ENCODE measurements around the gene TBK1. TPM values are rescaled to one million over a fixed set of nuclear protein-coding genes. Genes with fewer than 3 reads are reported as not detected.
A peak's percentile ranks its signal among the peaks of the same experiment; 100 is the strongest.

The TBK1 gene
- total RNA-seq (2014; rRNA removed; shearing (Covaris generic)), result 31.4 and 35.4 TPM in 2 replicates

GRCh38 chr12:64451687-64452558 is at the start of gene TBK1:
Gene TBK1, plus strand, starts transcription at chr12:64452120. Its CDS starts 3,751 bp downstream, at chr12:64455871.
- Histone ChIP-seq H3K27me3 (replicated peaks) (no peaks in the 10 kb centered on the region), H3K27ac (peak within 1 kb of the TSS; percentile 95), H3K9me3 (replicated peaks) (no peaks in the 10 kb centered on the region; the same call in 1 of the 2 replicates), H3K4me1 (replicated peaks) (peaks cover 12% of the 10 kb centered on the region), H3K4me3 (peak within 1 kb of the TSS; percentile 97), H3K36me3 (peaks cover 37% of the 10 kb centered on the region)
- peak; percentile 85 to 88 for DNase-seq (ENCODE audit: low read depth in 1 of 2, low spot score in 2 of 2)

GRCh38 chr12:64402181-64402580 is 49.7 kb upstream of the TBK1 start:
- peaks cover 7% of the 10 kb centered on the region for H3K36me3 ChIP-seq
- H3K27ac ChIP-seq, result no peak overlapping the region
- no peak for DNase-seq (ENCODE audit: low read depth in 1 of 2, low spot score in 2 of 2)
- H3K4me1 ChIP-seq (replicated peaks), result peaks cover 6% of the 10 kb centered on the region
- no peak overlapping the region for H3K4me3 ChIP-seq
- H3K9me3 ChIP-seq (replicated peaks), result no peaks in the 10 kb centered on the region
- H3K27me3 ChIP-seq (replicated peaks), result no peaks in the 10 kb centered on the region

GRCh38 chr12:64403707-64404469 is 48.0 kb upstream of the TBK1 start, which contains the start of gene XPOT:
Gene XPOT, plus strand, starts transcription at chr12:64404392. Its CDS starts 5,644 bp downstream, at chr12:64410036.
- peak; percentile 90 to 96 for DNase-seq (ENCODE audit: low read depth in 1 of 2, low spot score in 2 of 2)
- no peaks in the 10 kb centered on the region for H3K9me3 ChIP-seq (replicated peaks)
- no peaks in the 10 kb centered on the region for H3K27me3 ChIP-seq (replicated peaks)
- peak within 1 kb of the TSS; percentile 98 for H3K27ac ChIP-seq
- H3K36me3 ChIP-seq, result peaks cover 7% of the 10 kb centered on the region
- H3K4me1 ChIP-seq (replicated peaks), result peaks cover 6% of the 10 kb centered on the region
- H3K4me3 ChIP-seq, result peak within 1 kb of the TSS; percentile 89

- Histone ChIP-seq H3K9me3 (replicated peaks) (no peaks in the 10 kb centered on the region), H3K27me3 (replicated peaks) (no peaks in the 10 kb centered on the region), H3K4me3 (peak overlapping the region; percentile 89), H3K4me1 (replicated peaks) (peaks cover 11% of the 10 kb centered on the region), H3K27ac (peak overlapping the region; percentile 98), H3K36me3 (peaks cover 7% of the 10 kb centered on the region)
- peak; percentile 80 to 87 for DNase-seq (ENCODE audit: low read depth in 1 of 2, low spot score in 2 of 2)
These were observed 47.3 kb upstream of the TBK1 start for GRCh38 chr12:64404470-64405256.

GRCh38 chr12:64407342-64408223 is 44.3 kb upstream of the TBK1 start:
- Histone ChIP-seq H3K36me3 (peaks cover 31% of the 10 kb centered on the region), H3K4me3 (no peak overlapping the region), H3K9me3 (replicated peaks) (no peaks in the 10 kb centered on the region), H3K4me1 (replicated peaks) (peaks cover 16% of the 10 kb centered on the region), H3K27me3 (replicated peaks) (no peaks in the 10 kb centered on the region), H3K27ac (no peak overlapping the region)
- DNase-seq (ENCODE audit: low read depth in 1 of 2, low spot score in 2 of 2), result no peak

GRCh38 chr12:64411427-64411826 is 40.5 kb upstream of the TBK1 start:
- H3K36me3 ChIP-seq, result peaks cover 63% of the 10 kb centered on the region
- DNase-seq (ENCODE audit: low read depth in 1 of 2, low spot score in 2 of 2), result no peak
- H3K27me3 ChIP-seq (replicated peaks), result no peaks in the 10 kb centered on the region
- H3K9me3 ChIP-seq (replicated peaks), result no peaks in the 10 kb centered on the region
- no peak overlapping the region for H3K27ac ChIP-seq
- no peak overlapping the region for H3K4me3 ChIP-seq
- H3K4me1 ChIP-seq (replicated peaks), result peaks cover 10% of the 10 kb centered on the region

GRCh38 chr12:64412459-64412858 is 39.5 kb upstream of the TBK1 start:
- H3K4me1 ChIP-seq (replicated peaks), result peaks cover 10% of the 10 kb centered on the region
- no peaks in the 10 kb centered on the region for H3K9me3 ChIP-seq (replicated peaks)
- H3K27me3 ChIP-seq (replicated peaks), result no peaks in the 10 kb centered on the region
- no peak overlapping the region for H3K4me3 ChIP-seq
- H3K36me3 ChIP-seq, result peaks cover 71% of the 10 kb centered on the region
- no peak overlapping the region for H3K27ac ChIP-seq
- DNase-seq (ENCODE audit: low read depth in 1 of 2, low spot score in 2 of 2), result no peak

- H3K9me3 ChIP-seq (replicated peaks), result no peaks in the 10 kb centered on the region
- DNase-seq (ENCODE audit: low read depth in 1 of 2, low spot score in 2 of 2), result no peak
- peaks cover 85% of the 10 kb centered on the region for H3K36me3 ChIP-seq
- no peaks in the 10 kb centered on the region for H3K27me3 ChIP-seq (replicated peaks)
- peaks cover 10% of the 10 kb centered on the region for H3K4me1 ChIP-seq (replicated peaks)
- no peak overlapping the region for H3K27ac ChIP-seq
- no peak overlapping the region for H3K4me3 ChIP-seq
These were observed 38.0 kb upstream of the TBK1 start for GRCh38 chr12:64413884-64414283.

GRCh38 chr12:64418209-64418608 is 33.7 kb upstream of the TBK1 start:
- H3K27ac ChIP-seq, result no peak overlapping the region
- no peaks in the 10 kb centered on the region for H3K9me3 ChIP-seq (replicated peaks)
- no peaks in the 10 kb centered on the region for H3K27me3 ChIP-seq (replicated peaks)
- no peaks in the 10 kb centered on the region for H3K4me1 ChIP-seq (replicated peaks)
- peaks cover 92% of the 10 kb centered on the region for H3K36me3 ChIP-seq
- no peak overlapping the region for H3K4me3 ChIP-seq
- DNase-seq (ENCODE audit: low read depth in 1 of 2, low spot score in 2 of 2), result no peak

- no peaks in the 10 kb centered on the region for H3K9me3 ChIP-seq (replicated peaks)
- H3K36me3 ChIP-seq, result peaks cover 92% of the 10 kb centered on the region
- no peak overlapping the region for H3K27ac ChIP-seq
- H3K4me3 ChIP-seq, result no peak overlapping the region
- H3K27me3 ChIP-seq (replicated peaks), result no peaks in the 10 kb centered on the region
- DNase-seq (ENCODE audit: low read depth in 1 of 2, low spot score in 2 of 2), result no peak
- H3K4me1 ChIP-seq (replicated peaks), result no peaks in the 10 kb centered on the region
These were observed 32.2 kb upstream of the TBK1 start for GRCh38 chr12:64419696-64420095.

- Histone ChIP-seq H3K9me3 (replicated peaks) (no peaks in the 10 kb centered on the region), H3K27me3 (replicated peaks) (no peaks in the 10 kb centered on the region), H3K36me3 (peaks cover 97% of the 10 kb centered on the region), H3K27ac (no peak overlapping the region), H3K4me3 (no peak overlapping the region), H3K4me1 (replicated peaks) (no peaks in the 10 kb centered on the region)
- DNase-seq (ENCODE audit: low read depth in 1 of 2, low spot score in 2 of 2), result no peak
These were observed 23.9 kb upstream of the TBK1 start for GRCh38 chr12:64427988-64428387.

- no peak overlapping the region for H3K27ac ChIP-seq
- H3K27me3 ChIP-seq (replicated peaks), result no peaks in the 10 kb centered on the region
- H3K36me3 ChIP-seq, result peaks cover 100% of the 10 kb centered on the region
- DNase-seq (ENCODE audit: low read depth in 1 of 2, low spot score in 2 of 2), result no peak
- H3K4me3 ChIP-seq, result no peak overlapping the region
- no peaks in the 10 kb centered on the region for H3K4me1 ChIP-seq (replicated peaks)
- H3K9me3 ChIP-seq (replicated peaks), result no peaks in the 10 kb centered on the region
These were observed 23.0 kb upstream of the TBK1 start for GRCh38 chr12:64428956-64429355.

- H3K36me3 ChIP-seq, result peaks cover 100% of the 10 kb centered on the region
- H3K27ac ChIP-seq, result no peak overlapping the region
- H3K27me3 ChIP-seq (replicated peaks), result no peaks in the 10 kb centered on the region
These were observed 21.0 kb upstream of the TBK1 start for GRCh38 chr12:64430886-64431285.

More at GRCh38 chr12:64430886-64431285, 21.0 kb upstream of the TBK1 start:
- H3K9me3 ChIP-seq (replicated peaks), result no peaks in the 10 kb centered on the region
- no peak for DNase-seq (ENCODE audit: low read depth in 1 of 2, low spot score in 2 of 2)
- H3K4me1 ChIP-seq (replicated peaks), result no peaks in the 10 kb centered on the region
- no peak overlapping the region for H3K4me3 ChIP-seq

All from SJSA1 (cell line).